ENCODE data around the gene U2AF2.
"Not testable (repeated sequence)": the region's sequence is repeated elsewhere in the genome, so short reads cannot be mapped to it uniquely, and the experiment has no call there.

U2AF2 gene

DNA sequence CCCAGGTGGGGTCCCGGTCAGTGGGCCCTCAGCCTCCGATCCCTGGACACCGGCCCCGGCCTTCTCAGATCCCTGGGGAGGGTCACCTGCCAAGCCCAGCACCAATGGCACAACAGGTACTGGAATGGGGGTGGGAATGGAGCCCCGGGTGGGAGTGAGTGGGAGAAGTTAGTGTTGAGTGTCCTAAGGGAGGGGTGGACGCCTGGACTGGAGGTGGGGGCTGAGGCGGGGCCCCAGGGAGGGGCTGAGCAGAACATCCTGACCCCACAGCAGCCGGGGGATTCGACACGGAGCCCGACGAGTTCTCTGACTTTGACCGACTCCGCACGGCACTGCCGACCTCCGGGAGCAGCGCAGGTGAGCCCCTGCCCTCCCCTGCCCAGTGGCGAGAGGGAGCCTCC is 37.8 kb downstream of the U2AF2 start:
- no peak for FAIRE-seq

- FAIRE-seq: no peak
These were observed 38.6 kb downstream of the U2AF2 start for GRCh38 chr19:55693336-55693974.

DNA sequence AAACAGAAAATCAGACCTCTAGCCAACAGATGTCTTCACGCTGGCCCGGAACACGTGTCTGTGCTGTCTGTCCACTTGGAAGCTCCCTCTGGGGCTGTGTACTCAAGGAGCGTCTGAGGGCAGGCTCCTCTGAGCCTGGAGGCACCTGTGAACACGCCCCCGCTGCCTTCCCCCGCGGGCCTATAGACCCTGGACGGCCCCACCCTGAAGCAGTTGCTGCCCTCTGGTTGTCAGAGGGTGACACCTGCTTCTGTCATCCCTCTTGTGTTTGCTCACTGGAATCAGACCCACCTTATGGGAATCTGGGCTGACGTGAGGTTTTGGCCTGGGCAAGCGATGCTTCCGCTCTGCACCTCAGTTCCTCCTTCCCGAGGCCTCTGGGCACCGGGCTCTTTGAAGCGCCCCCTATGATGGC is 39.4 kb downstream of the U2AF2 start:
- no peak for FAIRE-seq

DNA sequence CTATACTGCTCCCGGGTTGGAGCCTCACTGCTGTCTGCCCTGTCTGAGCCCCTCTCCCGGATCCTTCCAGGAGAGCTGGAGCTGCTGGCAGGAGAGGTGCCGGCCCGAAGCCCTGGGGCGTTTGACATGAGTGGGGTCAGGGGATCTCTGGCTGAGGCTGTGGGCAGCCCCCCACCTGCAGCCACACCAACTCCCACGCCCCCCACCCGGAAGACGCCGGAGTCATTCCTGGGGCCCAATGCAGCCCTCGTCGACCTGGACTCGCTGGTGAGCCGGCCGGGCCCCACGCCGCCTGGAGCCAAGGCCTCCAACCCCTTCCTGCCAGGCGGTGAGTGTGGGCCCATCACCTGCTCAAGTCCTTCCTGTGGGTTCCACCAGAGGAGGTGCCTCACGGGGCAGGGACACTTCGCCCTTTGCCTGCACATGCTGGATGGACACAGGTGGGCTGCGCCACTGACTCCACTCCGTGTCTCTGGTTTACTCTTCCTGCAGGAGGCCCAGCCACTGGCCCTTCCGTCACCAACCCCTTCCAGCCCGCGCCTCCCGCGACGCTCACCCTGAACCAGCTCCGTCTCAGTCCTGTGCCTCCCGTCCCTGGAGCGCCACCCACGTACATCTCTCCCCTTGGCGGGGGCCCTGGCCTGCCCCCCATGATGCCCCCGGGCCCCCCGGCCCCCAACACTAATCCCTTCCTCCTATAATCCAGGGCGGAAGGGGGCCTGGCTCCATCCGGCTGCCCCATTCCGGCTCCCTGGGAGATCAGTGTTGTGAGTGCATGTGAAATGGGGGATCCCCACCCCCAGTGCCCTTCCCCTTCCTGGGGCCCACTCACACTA is 40.0 kb downstream of the U2AF2 start:
- no peak for FAIRE-seq

GRCh38 chr19:55695511-55696290 is 40.9 kb downstream of the U2AF2 start:
- no peak for FAIRE-seq

DNA sequence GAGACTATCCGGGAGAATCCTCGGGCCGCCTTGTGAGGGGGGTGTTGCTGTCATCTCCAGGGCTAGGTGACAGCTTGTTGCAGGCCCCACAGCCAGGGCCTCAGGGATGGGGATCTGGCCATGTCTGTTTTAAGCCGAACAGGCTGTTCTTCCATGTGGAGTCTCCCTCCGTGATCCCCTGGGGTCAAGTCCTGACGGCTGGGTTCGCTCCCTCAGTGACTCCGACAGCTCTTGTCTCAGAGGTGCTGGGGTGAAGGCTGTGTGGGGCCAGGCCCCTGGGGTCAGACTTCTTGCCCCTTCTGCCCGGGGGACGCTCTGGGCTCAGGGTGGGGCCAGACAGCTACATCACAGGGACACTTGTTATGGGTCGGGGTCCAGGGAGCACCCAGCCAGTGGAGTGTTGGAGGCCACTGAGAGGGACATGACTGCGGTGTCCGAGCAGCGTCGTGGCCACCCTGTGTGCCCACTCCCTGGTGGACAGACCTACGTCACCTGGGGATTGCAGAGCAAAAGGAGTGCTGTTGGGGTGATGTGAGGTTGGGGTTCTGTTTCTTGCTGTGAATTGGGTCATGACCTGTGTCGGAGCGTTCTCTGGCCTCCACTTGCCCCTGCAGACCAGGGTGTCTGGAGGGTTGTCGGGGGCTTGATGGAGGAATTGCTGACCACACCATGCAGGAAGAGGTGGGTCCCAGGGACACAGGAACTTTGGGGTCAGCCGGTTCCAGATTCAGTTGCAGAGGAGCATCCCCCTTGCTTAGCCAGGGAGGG is 41.6 kb downstream of the U2AF2 start:
- FAIRE-seq: no peak

GRCh38 chr19:55697069-55697440 is 42.2 kb downstream of the U2AF2 start:
- FAIRE-seq: no peak

- no peak for FAIRE-seq
These were observed 42.9 kb downstream of the U2AF2 start for GRCh38 chr19:55697698-55698097.

DNA sequence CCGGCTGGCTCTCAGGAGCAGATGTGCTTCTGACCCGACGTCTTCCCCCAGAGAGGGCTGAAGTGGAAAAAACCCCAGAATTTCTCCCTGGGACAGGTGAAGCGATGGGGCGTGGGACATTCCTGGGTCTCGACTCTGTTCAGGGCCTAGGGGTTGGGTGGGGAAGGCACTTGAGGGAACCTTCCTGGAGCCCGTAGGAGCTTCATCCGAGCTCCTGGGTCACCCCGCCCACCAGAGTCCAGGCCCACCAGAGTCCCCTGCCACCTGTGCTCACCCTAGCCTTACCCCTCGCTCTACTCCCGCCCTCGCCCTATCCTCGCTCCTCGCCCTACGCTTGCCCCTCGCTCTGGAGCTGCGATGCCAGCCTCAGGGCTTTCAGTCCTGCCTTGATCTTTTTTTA is 43.4 kb downstream of the U2AF2 start:
- FAIRE-seq: no peak

- no peak for FAIRE-seq
These were observed 44.4 kb downstream of the U2AF2 start for GRCh38 chr19:55699221-55699620.

GRCh38 chr19:55700813-55701212 is 46.0 kb downstream of the U2AF2 start:
- no peak for FAIRE-seq

DNA sequence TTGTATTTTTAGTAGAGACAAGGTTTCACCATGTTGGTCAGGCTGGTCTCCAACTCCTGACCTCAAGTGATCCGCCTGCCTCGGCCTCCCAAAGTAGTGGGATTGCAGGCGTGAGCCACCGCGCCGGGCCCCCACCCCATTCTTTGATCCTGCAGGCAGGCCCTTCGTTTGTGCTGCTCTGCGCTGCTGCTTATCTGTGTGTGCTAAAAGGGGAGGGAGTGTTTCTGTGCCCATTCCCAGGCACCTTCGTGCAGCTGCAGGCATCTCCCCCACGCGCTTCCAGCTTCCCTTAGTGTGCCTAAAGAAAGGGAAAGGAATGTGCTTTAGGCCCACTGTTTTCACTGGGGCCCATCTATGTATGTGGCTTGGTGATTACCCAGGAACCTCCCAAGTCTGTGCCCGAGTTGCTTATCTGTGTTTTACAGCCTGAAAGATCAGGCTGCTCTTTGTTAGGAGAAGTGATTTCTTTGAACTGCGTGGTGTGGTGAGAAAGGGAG is 47.3 kb downstream of the U2AF2 start:
- FAIRE-seq: no peak

DNA sequence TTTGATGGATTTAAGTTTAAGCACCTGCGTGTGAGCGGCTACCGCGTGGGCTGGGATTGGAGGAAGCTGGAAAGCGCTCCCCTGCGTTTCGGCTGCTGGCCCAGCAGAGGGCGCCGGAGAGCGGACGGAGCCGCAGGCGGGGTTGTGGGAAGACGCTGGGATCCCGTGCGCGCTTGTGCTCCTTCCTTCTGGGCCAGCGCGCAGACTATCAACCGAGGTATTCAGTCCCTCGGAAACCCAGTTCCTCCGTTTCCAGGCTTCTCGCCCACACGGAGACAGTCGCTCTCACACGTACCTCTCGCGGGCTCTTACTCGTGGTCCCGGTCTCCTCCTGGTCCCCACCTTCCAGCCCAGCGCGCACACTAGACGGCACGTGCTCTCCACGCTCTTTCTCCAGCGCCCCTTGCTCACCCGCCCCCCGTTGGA is 49.0 kb downstream of the U2AF2 start:
- FAIRE-seq: no peak

DNA sequence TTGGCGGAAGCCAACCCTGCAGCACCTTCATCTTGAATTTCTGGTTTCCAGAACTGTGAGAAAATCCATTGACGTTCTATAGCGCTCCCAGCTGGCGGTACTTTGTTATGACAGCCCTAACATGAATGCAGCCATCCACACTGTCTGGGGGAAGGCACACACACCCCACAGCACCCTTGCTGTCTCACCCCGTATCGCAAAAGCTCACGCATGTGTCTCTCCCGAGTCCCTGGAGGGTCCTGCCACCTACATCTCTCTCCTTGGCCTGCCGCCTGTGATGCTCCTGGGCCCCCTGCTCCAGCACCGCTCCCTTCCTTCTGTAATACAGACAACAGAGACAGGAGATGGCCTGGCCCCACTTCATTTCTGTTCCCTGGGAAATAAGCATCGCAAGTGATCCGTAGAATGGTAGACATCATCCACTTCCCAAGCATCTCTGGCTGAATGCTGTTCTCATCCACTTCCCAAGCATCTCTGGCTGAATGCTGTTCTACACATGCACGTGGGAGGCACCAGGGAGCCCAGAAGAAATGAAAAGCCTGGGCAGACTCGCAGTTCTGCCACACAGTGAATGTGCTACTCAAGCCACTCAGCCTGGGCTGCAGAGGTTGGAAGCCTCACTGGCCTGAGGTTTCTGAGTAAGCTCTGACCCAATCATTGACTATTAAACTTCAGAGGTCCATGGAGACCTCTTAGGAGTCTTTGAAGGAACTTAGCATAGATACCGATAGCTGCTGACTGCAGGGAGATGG is 49.8 kb downstream of the U2AF2 start:
- no peak for FAIRE-seq

GRCh38 chr19:55705972-55706371 is 51.1 kb downstream of the U2AF2 start:
- FAIRE-seq: no peak

DNA sequence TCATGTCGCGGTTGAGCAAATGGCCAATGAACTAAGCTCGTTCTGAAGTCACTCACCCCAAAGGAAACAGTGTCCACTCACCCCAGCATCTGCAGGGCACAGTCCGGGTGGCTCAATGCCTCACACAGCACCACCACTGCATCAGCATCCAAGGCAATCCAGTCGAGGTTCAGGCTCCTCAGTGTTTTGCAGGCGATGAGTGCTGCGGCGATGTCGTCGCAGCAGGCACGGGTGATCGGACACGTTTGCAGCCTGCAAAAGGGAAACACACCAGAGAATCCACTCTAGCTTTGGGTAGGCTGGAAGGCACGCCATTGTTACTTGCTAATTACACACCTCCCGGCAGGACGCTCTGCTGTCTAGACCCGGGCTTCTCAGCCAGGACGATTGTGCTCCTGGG is 56.9 kb downstream of the U2AF2 start:
- FAIRE-seq: no peak

DNA sequence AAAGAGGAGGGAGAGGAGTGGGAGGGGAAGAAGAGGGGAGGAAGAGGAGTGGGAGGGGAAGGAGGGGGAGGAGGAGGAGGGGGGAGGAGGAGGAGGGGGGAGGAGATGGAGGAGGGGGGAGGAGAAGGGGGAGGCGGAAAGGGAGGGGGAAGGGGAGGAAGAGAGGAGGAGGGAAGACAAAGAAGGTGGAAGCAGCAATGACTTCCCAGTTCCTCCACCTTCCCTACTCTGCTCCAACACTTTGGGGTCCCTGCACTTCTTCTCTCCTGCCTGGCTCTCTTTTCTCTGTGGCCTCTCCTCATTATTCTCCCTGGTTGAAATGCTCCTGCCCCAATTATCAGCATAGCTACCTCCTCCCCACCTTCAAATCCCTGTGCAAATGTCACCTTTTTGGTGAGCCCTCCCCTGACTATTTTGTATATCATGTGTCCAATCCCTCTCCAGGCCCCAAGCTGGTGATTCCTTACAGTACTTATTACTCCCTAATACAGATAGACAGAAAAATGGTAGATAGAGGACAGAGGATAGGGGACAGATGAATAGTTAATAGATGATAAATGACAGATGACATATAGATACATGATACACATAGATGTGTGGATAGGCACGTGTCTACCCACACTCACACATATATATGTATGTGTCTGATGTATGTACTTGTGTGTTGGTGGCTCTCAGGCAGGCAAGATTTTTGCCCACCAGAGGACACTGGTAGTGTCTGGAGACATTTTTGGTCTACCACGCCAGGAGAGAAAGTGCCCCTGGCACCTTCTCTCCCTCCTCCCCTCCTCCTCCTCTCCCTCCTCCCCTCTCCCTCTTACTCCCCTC is 58.2 kb downstream of the U2AF2 start:
- no peak for FAIRE-seq

DNA sequence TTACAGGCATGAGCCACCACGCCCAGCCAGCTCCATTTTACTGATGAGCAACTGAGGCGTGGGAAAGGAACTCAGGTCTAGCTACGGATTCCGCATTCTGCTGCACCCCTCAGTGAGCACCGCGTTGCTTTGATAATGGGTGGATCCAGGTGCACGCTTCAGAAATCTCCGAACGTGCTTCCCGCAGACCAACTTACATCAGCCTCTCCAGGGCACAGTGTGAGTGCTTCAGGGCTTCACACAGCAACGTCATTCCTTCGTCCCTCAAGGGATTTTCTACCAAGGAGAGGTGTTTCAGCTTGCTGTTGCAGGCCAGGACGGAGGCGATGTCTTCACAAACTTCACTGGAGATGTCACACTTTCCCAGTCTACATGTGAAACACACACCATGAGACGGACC is 61.7 kb downstream of the U2AF2 start:
- FAIRE-seq: no peak

DNA sequence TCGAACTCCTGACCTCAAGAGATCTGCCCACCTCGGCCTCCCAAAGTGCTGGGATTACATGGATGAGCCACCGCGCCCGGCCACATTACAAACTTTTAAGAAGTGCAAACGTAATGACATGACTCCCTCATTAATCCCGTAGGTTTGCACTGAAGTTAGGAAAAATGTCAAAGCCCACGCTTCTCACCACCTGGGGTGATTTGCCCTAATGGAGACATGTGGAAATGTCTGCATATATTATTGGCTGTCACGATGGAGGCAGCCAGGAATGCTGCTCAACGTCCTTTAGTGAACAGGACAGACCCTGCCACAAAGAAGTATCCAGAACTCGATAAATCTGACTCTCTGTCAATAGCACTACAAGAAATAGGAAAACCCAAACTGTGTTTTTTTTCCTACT is 62.4 kb downstream of the U2AF2 start:
- no peak for FAIRE-seq

- not testable (repeated sequence) for FAIRE-seq
These were observed 63.3 kb downstream of the U2AF2 start for GRCh38 chr19:55717879-55718711.
